Islet of Langerhans (tissue), 1 donor: ENCODE measurements around the gene ADH1C.
"Not testable (repeated sequence)": the region's sequence is repeated elsewhere in the genome, so short reads cannot be mapped to it uniquely, and the experiment has no call there.

Source experiments
- FAIRE-seq: peaks from one replicate; lab custom pipeline; 2011; peaks lifted over from hg19 to GRCh38; lab: Jason Lieb, UNC

The ADH1C gene

GRCh38 chr4:99352602-99353537 is at the start of gene ADH1C:
ADH1C (minus strand) TSS chr4:99352746; CDS start chr4:99352675, 71 bp downstream.
- no peak for FAIRE-seq

DNA sequence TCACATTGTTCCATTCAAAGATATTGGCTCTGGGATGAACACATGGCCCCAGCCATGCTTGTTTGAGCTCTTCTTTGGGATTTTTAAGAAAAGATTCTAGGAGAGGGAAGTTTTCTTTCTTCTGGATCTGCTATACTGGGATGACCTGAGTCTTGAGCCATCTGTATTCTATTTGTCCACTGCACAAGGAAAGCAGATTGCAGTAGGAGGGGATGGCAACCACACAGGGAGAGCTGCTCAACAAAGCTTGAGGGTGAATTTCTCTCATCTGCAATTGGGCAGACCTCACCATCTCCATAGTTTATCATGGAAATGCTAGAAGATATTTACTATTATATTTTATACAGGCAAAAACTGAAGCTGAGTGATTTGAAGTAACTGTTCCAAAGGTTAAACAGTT is 48.3 kb upstream of the ADH1C start:
- FAIRE-seq = no peak

DNA sequence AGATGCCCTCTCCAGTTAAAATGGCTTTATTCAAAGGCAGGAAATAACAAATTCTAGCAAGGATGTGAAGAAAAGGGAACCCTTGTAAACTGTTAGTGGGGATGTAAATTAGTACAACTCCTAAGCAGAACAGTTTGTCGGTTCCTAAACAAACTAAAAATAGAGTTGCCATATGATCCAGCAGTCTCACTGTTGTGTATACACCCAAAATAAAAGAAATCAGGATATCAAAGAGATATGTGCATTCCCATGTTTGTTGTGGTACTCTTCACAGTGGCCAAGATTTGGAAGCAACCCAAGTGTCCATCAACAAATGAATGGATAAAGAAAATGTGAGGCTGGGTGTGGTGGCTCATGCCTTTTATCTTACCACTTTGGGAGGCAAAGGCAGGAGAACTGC is 46.5 kb upstream of the ADH1C start:
- no peak for FAIRE-seq

DNA sequence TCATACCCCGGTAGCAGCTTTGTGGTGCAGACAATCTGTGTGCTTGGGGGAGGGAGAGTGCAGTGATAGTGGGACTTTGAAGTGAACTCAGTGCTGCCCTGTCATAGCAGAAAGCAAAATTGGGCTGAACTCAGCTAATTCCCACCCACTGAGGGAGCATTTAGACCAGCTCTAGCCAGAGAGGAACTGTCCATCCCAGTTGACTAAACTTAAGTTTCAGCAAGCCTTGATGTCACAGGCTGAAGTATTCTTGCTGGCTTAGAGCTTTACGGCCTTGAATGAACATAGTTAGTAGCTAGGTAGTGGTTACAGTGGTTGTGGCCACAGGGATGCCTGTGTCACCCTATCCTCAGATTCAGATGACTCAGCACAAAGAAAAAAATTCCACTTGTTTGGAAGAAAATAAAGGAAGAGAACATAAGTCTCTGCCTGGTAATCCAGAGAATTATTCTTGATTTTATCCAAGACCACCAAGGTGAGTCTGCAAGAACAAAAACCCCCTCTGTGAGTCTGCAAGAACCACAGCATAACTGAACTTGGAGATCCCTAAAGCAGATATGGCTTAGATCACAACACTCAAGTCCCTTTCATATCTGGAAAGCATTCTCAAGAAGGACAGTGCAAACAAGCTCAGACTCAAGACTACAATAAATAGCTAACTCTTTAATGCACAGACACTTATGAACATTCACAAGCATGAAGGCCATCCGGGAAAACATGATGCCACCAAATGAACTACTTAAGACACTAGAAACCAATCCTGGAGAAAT is 43.2 kb upstream of the ADH1C start:
- FAIRE-seq = no peak

- peak; percentile 36 for FAIRE-seq
Measured at GRCh38 chr4:99394896-99395295, 42.4 kb upstream of the ADH1C start.

- no peak for FAIRE-seq
Measured at GRCh38 chr4:99390055-99390454, 37.5 kb upstream of the ADH1C start.

DNA sequence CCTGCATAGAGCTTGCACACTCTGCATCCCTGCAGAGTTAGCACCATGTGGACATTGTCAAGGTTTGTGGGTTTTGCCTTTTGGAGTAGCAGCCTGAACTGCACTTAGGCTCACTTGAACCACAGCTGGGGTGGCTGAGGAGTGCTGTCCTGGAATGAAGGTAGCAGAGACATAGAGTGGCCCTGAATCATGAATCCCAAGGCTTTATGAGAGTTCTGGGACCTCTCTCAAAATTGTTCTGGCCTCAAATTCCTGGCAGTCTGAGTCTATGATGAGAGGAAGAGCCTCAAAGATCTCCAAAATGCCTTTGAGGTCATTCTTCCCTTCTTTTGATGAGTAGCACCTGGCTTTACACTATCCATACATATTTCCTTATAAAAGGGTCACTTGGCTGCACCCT is 37.1 kb upstream of the ADH1C start:
- FAIRE-seq = no peak

DNA sequence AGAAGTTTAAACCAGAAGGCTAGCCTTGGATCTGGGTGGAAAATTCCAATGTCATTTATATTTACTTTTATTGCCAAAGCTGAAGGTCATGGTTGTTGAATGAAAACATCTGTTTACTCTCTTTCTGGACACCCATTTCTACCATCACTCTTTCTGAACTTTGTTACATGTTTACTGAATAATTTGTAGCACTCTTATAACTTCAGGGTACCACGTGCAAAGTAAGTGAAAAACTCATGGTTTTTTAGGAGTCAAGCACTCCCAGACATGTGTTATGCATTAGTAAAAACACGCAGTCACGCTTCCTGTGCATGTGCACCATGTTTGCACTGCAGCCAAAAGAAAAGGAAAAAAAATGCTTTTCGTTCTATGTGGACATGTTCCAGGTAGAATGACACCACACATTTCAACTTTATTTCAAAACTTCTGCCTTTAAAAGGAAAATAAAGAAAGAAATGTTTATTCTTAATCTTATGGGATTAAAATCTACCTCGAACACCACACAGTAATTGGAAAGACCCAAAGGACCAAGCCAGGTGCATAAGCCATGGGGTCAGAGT is 31.4 kb upstream of the ADH1C start:
- no peak for FAIRE-seq

DNA sequence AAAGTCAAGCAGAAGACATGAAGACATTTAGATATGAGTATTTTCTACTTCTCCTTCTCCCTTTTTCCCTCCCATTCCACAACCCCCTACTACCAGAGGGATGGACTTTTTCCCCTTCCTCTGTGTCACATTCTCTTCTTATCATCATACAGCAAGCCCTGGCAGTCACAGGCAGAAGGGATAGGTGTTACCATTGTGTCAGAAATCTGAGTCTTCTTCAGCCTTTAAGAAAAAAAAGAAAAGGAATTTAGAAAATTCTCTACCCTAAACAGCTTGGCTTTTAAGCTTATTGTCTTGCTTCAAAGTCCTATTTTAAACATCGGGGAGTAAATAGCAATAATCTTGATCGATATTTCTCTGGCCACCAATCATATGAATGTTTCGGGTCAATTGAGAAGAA is 30.9 kb upstream of the ADH1C start:
- no peak for FAIRE-seq

- no peak for FAIRE-seq
Measured at GRCh38 chr4:99382745-99383360, 30.3 kb upstream of the ADH1C start.

- no peak for FAIRE-seq
Measured at GRCh38 chr4:99381588-99382175, 29.1 kb upstream of the ADH1C start.

DNA sequence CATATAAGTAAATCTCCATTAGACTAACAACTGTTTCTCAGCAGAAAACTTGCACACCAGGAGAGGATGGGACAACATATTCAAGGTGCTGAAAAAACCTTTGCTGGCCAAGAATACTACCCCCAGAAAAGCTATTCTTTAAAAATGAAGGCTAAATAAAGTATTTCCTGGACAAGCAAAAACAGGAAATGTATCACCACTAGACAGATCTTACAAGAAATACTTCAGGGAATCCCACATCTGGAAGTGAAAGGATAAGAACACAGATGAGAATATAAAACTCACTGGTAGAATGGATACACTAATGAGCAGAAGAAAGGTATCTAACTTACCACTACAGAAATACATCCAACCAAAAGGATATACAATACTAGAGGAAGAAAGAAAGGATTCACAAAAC is 27.0 kb upstream of the ADH1C start:
- no peak for FAIRE-seq

DNA sequence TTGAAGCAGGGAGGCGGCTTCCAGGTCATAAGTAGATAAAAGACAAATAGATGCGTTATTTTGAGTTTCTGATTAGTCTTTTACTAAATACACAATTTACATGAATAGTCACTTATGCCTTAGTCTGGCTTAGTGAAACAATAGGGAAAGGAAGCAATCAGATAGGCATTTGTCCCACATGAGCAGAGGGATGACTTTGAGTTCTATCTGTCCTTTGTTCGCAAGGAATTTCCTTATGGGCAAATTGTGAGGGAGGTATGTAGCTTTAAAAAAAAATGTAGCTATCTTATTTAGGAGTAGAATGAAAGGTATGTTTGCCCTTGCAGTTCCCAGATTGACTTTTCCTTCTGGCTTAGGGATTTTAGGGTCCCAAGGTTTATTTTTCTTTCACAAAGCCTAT is 26.3 kb upstream of the ADH1C start:
- no peak for FAIRE-seq

GRCh38 chr4:99377341-99377740 is 24.8 kb upstream of the ADH1C start:
- FAIRE-seq = not testable (repeated sequence)

DNA sequence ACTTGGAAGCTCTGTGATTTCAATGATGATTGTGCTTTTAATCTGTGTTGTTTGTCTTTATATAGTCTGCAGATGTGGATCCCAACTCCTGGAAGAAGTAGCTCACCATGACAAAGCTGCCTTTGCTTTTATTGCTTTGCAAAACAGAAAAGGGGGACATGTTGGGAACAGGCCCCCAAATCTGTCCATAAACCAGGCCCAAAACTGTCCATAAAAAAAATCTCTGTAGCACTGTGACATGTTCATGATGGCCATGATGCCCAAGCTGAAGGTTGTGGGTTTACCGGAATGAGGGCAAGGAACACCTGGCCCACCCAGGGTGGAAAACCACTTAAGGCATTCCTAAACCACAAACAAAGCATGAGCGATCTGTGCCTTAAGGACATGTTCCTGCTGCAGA is 19.9 kb upstream of the ADH1C start:
- not testable (repeated sequence) for FAIRE-seq

DNA sequence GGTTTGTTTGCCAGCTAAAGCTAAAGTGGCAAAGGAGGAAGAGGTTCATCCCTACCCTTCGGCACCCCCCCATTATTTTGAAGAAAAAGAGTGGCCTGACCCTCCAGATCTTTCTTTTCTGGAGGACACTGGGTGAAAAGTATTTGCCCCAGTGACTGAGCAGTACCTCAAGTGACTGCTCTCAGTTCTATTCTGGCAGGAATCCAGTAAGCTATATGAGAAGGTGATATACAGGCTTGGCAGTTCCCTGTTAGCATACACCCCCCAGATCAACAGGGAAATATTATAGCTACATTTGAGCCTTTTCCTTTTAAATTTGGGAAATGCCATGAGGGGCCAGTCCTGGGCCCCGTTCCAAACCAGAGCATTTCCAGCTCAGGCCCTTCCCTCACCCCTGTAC is 15.3 kb upstream of the ADH1C start:
- FAIRE-seq = not testable (repeated sequence)

DNA sequence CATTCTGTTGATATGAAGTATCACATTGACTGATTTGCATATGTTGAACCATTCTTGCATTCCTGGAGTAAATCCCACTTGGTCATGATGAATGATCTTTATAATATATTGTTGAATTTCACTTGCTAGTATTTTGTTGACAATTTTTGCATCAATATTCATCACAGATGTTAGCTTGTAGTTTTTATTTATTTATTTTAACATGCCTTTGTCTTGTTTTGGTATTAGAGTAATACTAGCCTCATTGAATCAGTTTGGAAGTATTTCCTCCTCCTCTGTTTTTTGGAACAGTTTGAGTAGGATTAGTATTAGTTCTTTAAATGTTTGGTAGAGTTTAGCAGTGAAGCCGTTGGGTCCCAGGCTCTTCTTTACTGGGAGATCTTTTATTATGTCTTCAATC is 13.9 kb upstream of the ADH1C start:
- peak; percentile 30 for FAIRE-seq

- no peak for FAIRE-seq
Measured at GRCh38 chr4:99362768-99363167, 10.2 kb upstream of the ADH1C start.

GRCh38 chr4:99361899-99362275 is 9.3 kb upstream of the ADH1C start:
- FAIRE-seq = no peak

- FAIRE-seq = no peak
Measured at GRCh38 chr4:99361268-99361898, 8.8 kb upstream of the ADH1C start.

DNA sequence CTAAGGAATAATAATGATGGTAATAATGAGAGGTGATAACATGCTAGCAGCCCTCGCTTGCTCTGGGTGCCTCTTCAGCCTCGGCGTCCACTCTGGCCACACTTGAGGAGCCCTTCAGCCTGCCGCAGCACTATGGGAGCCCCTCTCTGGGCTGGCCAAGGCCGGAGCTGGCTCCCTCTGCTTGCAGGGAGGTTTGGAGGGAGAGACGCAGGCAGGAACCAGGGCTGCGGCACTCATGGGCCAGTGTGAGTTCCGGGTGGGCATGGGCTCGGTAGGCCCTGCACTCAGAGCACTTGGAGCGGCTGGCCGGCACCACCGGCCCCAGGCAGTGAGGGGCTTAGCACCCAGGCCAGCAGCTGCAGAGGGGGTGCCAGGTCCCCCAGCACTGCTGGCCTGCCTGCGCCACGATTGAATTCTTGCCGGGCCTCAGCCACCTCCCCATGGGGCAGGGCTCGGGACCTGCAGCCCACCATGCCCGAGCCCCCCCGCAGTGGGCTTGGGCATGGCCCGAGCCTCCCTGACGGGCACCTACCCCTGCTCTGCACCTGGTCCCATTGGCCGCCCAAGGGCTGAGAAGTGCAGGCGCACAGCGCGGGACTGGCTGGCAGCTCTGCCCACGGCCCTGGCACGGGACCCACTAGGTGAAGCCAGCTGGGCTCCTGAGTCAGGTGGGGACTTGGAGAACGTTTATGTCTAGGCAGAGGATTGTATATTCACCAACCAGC is 7.1 kb upstream of the ADH1C start:
- no peak for FAIRE-seq
